A549 treated with GW870086 at 1 μM for 4 hours (cell line): ENCODE measurements around the gene UBQLN1. TPM values are rescaled to one million over a fixed set of nuclear protein-coding genes. Genes with fewer than 3 reads are reported as not detected.

ENCODE experiments used
- total RNA-seq: library from RNA; stranded (reverse); fragments of 200-300 nt; extraction: Qiagen RNA extraction; gene quantifications from 5 replicates; pipeline ENCODE4 v1.2.3, GENCODE V29; 2022; ENCODE audit warnings: low read depth

Gene UBQLN1
- total RNA-seq: 104 to 121 TPM (median 107 TPM) in 5 replicates

DNA sequence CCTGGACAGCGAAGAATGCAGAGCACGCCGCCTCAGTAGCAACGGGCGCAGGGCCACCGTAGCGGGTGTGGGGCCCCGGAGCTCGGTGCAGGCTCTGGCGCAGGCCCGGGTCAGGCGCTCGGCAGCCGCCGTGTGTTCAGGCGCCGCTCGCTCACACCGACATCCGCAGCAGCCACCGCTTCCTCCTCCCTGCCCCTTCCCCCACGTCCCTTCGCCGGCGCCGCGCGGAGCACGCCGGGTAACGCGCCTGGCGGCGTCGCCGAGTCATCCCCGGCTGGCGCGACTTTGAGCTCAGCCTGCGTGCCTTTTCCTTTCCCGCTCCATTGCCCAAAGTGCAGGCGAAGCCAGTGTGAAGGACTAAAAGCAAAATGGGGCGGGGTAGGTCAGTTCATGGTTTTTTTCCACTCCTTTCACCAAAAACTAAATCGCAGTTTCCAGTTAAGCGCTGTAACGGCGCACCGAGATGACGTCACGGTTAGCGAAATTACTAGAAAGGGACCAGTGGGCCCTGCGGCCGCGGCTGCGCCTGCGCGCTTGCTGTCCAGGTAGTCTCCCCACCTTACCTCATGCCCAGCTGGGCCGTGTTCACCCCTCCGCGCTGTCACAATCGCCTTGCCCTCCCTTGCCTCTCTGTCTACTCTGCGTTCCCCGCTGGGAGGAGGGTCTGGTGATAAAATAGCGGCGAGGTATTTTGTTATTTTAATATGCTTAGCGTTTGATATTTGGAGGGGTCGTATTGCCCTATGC is at the start of gene UBQLN1:
Gene UBQLN1, minus strand, starts transcription at position 191 of the 747 bp plus-strand sequence. CDS start 279 bp downstream, outside the sequence.

DNA sequence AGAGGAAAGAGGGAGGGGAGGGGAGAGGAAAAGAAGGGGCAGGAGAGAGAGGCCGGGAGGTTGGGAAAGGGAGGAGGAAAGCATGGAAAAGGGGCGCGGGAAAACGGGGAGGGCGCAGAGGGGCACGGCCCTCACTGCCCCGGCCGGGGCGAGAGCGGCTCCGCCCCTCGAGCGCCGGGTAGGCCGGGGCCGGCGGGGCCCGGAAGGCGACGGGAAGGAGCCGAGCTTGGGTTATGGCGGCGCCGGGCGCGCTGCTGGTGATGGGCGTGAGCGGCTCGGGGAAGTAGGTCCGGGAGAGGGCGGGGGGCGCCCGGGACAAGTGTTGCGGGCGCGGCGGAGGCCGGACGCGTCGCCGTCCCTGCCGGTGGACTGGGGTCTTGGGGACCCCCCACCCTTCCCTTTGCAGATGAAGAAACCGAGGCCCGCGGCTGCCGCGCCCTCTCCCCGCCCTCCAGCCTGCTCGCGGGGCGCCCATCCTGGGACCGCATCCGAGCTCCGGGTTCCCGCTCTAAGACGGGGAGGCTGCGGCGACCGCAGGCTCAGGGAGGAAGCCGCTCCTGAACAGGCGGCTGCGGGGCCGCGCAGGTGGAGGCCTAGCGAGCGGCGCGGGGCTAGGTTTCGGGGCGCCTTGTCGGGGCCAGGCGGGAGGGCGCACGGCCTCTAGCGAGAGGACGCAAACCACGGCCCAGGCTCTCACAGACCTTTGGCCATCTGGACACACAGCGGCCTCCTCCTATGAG is 84.6 kb downstream of the UBQLN1 start, which contains the start of gene IDNK:
Gene IDNK, plus strand, starts transcription at position 205 of the 740 bp plus-strand sequence. Its CDS starts 29 bp downstream, at position 234.

Other genes with a start within 250 kb of the UBQLN1 start
- gene FRMD3, start 169.6 kb downstream of the UBQLN1 start, total RNA-seq: 4.8 to 7.6 TPM (median 6.2 TPM) in 5 replicates
- 5.2 to 9.1 TPM (median 5.8 TPM) in 5 replicates for gene IDNK, start 84.8 kb downstream of the UBQLN1 start, total RNA-seq
- 3.7 to 4.7 TPM (median 4.2 TPM) in 5 replicates for gene GKAP1, start 109.8 kb upstream of the UBQLN1 start, total RNA-seq
- gene KIF27, start 213.5 kb upstream of the UBQLN1 start, total RNA-seq: 1.00 to 1.1 TPM (median 1.0 TPM) in 5 replicates